GM12892 (cell line): ENCODE results near the gene CELA2B.
A peak's percentile ranks its signal among the peaks of the same experiment; 100 is the strongest.
"Not testable (repeated sequence)": the region's sequence is repeated elsewhere in the genome, so short reads cannot be mapped to it uniquely, and the experiment has no call there.

Experiments used
- DNase-seq: peaks from one replicate; pipeline ENCODE4 v3.0.0; 2011; ENCODE audit not compliant: insufficient read length
- FAIRE-seq: peaks from 2 replicates; lab custom pipeline; 2011; peaks lifted over from hg19 to GRCh38; lab: Jason Lieb, UNC
- POLR2A ChIP-seq: IDR thresholded peaks from 2 replicates; pipeline ENCODE4 v1.6.1; 2011; ENCODE audit warnings: low read depth, low read length, control low read depth
- POLR2AphosphoS5 ChIP-seq: IDR thresholded peaks from 2 replicates; pipeline ENCODE4 v1.6.1; 2011; ENCODE audit warnings: low read depth, low read length, control low read depth
- TAF1 ChIP-seq: IDR thresholded peaks from 2 replicates; pipeline ENCODE4 v1.6.1; 2011; ENCODE audit warnings: low read depth, mild to moderate bottlenecking, control low read depth, low read length, borderline replicate concordance

Gene CELA2B

GRCh38 chr1:15479654-15480347 is 3.9 kb downstream of the CELA2B start:
- TF ChIP-seq TAF1 = no peak
- no peak for TF ChIP-seq POLR2AphosphoS5
- TF ChIP-seq POLR2A = no peak
- no peak for FAIRE-seq
- DNase-seq = no peak

- DNase-seq, FAIRE-seq: not testable (repeated sequence)
Observed at GRCh38 chr1:15482455-15482854, 6.6 kb downstream of the CELA2B start.

GRCh38 chr1:15482983-15483543 is 7.2 kb downstream of the CELA2B start:
- DNase-seq, FAIRE-seq: not testable (repeated sequence)

GRCh38 chr1:15483971-15484370 is 8.1 kb downstream of the CELA2B start:
- FAIRE-seq = no peak
- TF ChIP-seq POLR2AphosphoS5 = no peak
- TF ChIP-seq TAF1 = no peak
- TF ChIP-seq POLR2A = no peak
- DNase-seq = no peak

- DNase-seq, FAIRE-seq: not testable (repeated sequence)
Observed at GRCh38 chr1:15484443-15484842, 8.5 kb downstream of the CELA2B start.

GRCh38 chr1:15485636-15486035 is 9.7 kb downstream of the CELA2B start:
- FAIRE-seq = no peak
- TF ChIP-seq TAF1 (no peak), POLR2A (no peak), POLR2AphosphoS5 (no peak)
- no peak for DNase-seq

- peak; percentile 82 for FAIRE-seq
- DNase-seq = not testable (repeated sequence)
Observed at GRCh38 chr1:15486844-15487610, 11.1 kb downstream of the CELA2B start.

GRCh38 chr1:15488371-15488770 is 12.5 kb downstream of the CELA2B start:
- TF ChIP-seq POLR2AphosphoS5 (no peak), TAF1 (no peak), POLR2A (no peak)
- FAIRE-seq = no peak
- DNase-seq = no peak

GRCh38 chr1:15489052-15489736 is 13.3 kb downstream of the CELA2B start:
- TF ChIP-seq POLR2A (no peak), TAF1 (no peak), POLR2AphosphoS5 (no peak)
- FAIRE-seq (no peak), DNase-seq (no peak)

GRCh38 chr1:15491010-15491409 is 15.1 kb downstream of the CELA2B start:
- DNase-seq, FAIRE-seq: not testable (repeated sequence)

GRCh38 chr1:15492596-15492995 is 16.7 kb downstream of the CELA2B start:
- DNase-seq = no peak
- no peak for FAIRE-seq
- TF ChIP-seq POLR2A (no peak), TAF1 (no peak), POLR2AphosphoS5 (no peak)

- FAIRE-seq (no peak), DNase-seq (no peak)
- TF ChIP-seq POLR2AphosphoS5 (no peak), POLR2A (no peak), TAF1 (no peak)
Observed at GRCh38 chr1:15493869-15494390, 18.0 kb downstream of the CELA2B start.
